GM10266 (cell line): ENCODE results near the gene PARD6A.

ENCODE experiments used
- DNase-seq: peaks from one replicate; pipeline ENCODE4 v3.0.0; 2012; ENCODE audit errors: extremely low spot score
- CTCF ChIP-seq: IDR thresholded peaks from 2 replicates; pipeline ENCODE4 v1.5.1; 2012; ENCODE audit warnings: mild to moderate bottlenecking, low read depth; ENCODE audit not compliant: control insufficient read depth, insufficient read depth; ENCODE audit errors: missing control alignments

The PARD6A gene

GRCh38 chr16:67673712-67674580, 13.2 kb downstream of the PARD6A start:
- no peak for TF ChIP-seq CTCF
- no peak for DNase-seq

- no peak for TF ChIP-seq CTCF
These were observed 14.3 kb downstream of the PARD6A start for GRCh38 chr16:67674851-67675578.

GRCh38 chr16:67675579-67675935, 14.8 kb downstream of the PARD6A start:
- DNase-seq, result no peak
- no peak for TF ChIP-seq CTCF

More at GRCh38 chr16:67674851-67675578, 14.3 kb downstream of the PARD6A start:
- no peak for DNase-seq

- TF ChIP-seq CTCF, result no peak
- no peak for DNase-seq
These were observed 15.2 kb downstream of the PARD6A start for GRCh38 chr16:67675999-67676398.

- no peak for TF ChIP-seq CTCF
- no peak for DNase-seq
These were observed 15.8 kb downstream of the PARD6A start for GRCh38 chr16:67676516-67676915.

- no peak for TF ChIP-seq CTCF
These were observed 16.2 kb downstream of the PARD6A start for GRCh38 chr16:67676939-67677338.

GRCh38 chr16:67677712-67678111, 17.0 kb downstream of the PARD6A start:
- no peak for DNase-seq
- no peak for TF ChIP-seq CTCF

More at GRCh38 chr16:67676939-67677338, 16.2 kb downstream of the PARD6A start:
- DNase-seq, result no peak
